Activated CD8-positive, alpha-beta memory T cell treated with anti-CD3 and anti-CD28 coated beads, Interleukin-2, amount 50 U/mL, for 24 hours (primary cell): ENCODE data around the gene SINHCAF.
"Not testable (repeated sequence)": the region's sequence is repeated elsewhere in the genome, so short reads cannot be mapped to it uniquely, and the experiment has no call there.

ENCODE experiments used
- DNase-seq: peaks from one replicate; pipeline ENCODE4 v3.0.0-alpha.2; 2020; ENCODE audit errors: extremely low read depth

The SINHCAF gene

DNA sequence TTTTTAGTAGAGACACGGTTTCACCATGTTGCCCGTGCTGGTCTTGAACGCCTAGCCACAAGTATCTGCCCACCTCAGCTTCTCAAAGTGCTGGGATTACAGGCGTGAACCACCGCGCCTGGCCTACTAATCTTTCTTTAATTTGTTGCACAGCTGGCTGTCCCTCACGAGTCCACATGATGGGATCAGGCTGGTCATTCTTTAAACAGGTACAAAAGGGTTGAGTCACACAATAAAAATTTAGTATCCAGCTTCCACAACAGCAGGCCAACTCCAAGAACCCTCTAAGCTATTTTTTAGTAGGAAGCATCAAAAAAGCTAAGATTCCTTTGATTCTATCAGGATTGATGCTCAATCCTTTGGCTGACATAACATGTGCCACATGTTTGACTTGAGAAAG is 17.8 kb downstream of the SINHCAF start:
- DNase-seq, result no peak

DNA sequence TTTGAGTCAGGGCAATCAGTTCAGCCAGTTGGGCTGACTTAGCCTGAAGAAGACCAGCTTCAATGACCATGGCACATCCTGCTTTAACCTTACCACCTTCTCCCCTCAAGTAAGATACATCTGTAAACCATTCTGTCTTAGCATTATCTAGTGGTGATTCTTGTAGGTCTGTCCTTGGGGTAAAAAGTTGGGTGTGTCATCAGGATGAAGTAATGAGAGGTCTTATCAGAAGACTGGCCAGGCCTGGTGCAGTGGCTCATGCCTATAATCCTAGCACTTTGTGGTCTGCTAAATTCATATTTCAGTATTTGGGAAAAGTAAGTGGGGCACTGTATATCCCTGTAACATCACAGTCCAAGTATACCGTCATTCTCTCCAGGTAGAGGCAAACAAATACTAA is 19.1 kb downstream of the SINHCAF start:
- DNase-seq, result no peak

- no peak for DNase-seq
These were observed 22.5 kb downstream of the SINHCAF start for GRCh38 chr12:31303466-31303865.

- DNase-seq, result no peak
These were observed 24.6 kb downstream of the SINHCAF start for GRCh38 chr12:31301311-31301710.

GRCh38 chr12:31300783-31301182 is 25.2 kb downstream of the SINHCAF start:
- DNase-seq, result no peak

GRCh38 chr12:31300341-31300740 is 25.6 kb downstream of the SINHCAF start:
- no peak for DNase-seq

- DNase-seq, result no peak
These were observed 27.0 kb downstream of the SINHCAF start for GRCh38 chr12:31298922-31299321.

- no peak for DNase-seq
These were observed 27.4 kb downstream of the SINHCAF start for GRCh38 chr12:31298515-31298910.

- DNase-seq, result no peak
These were observed 28.1 kb downstream of the SINHCAF start for GRCh38 chr12:31297572-31298514.

GRCh38 chr12:31289441-31289840 is 36.5 kb downstream of the SINHCAF start:
- no peak for DNase-seq

GRCh38 chr12:31288381-31288780 is 37.6 kb downstream of the SINHCAF start:
- DNase-seq, result no peak

- DNase-seq, result no peak
These were observed 45.8 kb downstream of the SINHCAF start for GRCh38 chr12:31280183-31280582.

DNA sequence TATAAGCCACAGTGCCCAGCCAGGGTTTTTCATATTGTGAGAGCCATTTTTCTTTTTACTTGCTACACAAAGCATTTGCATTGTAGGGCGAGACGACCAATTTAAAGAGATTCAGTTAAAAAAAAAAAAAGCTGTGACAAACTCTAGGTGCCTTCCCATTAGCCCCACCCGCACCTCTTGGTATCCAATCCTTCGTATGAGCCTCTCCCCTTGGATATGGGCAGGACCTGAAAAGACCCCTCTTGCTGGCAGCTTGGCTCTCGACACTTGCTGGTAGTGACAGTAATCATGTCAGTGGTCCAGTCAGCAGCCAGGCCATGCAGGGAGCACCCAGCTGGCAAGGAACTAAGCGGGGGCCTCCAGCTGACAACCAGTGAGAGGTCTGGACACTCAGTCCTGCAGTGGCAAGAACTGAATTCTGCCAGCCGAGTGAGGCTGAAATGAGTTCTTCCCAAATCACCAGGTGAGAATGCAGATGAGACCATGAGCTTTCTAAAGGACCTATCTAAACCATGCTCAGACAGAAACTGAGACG is 46.5 kb downstream of the SINHCAF start:
- DNase-seq, result no peak

DNA sequence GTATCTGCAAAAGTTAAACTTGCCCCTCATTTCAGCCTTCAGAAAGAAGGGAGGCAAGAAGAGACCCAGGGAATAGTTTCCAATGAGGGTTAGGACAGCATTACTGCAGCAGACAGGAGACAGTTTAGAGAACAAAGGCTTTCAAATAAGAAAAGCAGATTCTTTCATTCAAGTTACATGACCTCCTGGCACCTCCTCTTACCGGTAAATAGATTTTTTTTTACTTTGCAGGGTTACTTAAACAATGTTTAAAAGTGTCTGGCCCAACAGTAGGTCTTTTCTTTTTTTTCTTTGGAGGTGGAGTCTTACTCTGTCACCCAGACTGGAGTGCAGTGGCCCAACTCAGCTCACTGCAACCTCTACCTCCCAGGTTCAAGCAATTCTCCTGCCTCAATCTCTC is 47.1 kb downstream of the SINHCAF start:
- no peak for DNase-seq

DNA sequence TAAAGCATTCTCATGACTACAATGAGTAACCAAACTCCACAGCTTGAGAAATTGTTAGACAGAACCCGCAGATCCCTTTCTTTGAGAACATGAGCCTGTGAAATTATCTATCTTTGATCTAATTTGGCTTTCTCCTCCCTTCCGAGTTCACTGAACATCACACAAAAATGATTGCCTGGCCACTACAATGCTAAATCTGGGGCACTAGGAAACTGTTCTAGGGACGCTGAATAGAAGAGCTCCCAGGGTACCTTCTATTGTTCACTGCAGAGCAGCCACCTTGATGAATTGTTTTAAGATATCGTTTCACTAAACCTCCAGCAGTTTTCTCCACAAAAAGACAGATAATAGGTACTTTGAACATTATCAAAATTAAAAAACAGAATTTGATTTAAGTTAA is 47.5 kb downstream of the SINHCAF start:
- DNase-seq, result no peak

DNA sequence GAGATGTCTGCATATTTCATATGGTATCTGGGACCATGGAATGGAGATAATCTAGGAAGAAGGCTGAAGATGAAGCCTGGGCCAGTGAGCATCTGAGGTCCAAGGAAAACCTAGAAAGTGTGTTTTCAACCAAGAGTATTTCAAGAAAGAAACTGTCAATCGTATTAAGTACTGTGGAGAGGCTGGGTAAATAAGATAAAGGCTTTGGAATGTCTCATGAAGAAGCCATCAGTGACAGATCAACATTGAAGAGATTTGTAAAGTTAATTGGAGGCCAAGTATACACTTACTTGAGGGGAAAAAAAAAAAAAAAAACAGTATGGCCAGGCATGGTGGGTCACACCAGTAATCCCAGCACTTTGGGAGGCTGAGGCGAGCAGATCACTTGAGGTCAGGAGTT is 48.9 kb downstream of the SINHCAF start:
- no peak for DNase-seq

DNA sequence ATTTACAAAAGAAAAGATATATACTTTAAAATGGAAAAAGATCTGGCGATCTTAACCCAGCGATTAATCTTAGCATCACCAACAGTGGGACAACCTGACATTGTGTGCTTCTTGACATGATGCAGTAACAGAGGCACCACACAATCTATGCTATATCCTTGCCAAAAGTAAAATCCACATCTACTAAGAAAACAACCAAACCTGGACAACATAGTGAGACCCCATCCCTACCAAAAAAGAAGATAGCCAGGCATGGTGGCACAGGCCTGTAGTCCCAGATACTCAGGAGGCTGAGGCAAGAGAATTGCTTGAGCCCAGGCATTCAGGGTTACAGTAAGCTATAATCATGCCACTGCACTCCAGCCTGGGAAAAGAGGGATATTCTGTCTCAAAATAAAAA is 50.5 kb downstream of the SINHCAF start:
- no peak for DNase-seq

- no peak for DNase-seq
These were observed 51.2 kb downstream of the SINHCAF start for GRCh38 chr12:31274520-31275300.

GRCh38 chr12:31273794-31274193 is 52.2 kb downstream of the SINHCAF start:
- DNase-seq, result not testable (repeated sequence)

DNA sequence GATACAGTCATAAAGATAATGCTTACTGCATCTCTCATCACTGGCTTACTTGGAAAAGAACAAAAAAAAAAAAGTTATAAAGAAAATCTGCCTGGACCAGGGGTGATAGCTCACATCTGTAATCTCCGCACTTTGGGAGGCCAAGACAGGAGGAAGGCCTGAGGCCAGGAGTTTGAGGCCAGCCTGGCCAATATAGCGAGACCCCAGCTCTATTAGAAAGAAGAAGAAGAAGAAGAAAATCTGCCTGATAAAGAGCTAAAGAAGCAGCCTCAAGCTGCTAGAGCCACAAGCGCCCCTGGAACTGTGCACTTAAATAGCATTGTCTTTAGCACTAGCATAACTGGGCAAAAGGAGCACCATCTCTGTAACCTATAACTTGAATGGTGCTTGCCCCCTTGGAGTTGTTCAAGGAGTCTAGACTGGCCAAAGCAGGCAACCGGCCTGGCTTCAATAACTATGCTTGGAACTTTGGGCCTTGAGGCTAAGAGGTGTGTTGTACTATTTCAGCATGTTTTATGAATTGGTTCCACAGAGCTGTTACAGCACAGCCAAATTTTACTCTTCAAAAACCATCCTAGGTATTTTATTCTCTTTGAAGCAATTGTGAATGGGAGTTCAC is 53.2 kb downstream of the SINHCAF start:
- DNase-seq, result no peak

DNA sequence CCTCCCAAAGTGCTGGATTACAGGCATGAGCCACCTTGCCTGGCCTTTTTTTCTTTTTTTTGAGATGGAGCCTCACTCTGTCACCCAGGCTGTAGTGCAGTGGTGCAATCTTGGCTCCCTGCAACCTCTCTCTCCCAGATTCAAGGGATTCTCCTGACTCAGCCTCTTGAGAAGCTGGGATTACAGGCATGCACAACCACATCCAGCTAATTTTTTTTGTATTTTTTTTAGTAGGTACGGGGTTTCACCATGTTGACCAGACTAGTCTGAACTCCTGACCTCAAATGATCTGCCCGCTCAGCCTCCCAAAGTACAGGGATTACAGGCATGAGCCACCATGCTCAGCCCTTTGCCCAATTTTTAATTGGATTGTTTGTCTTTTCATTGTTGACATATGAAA is 58.0 kb downstream of the SINHCAF start:
- no peak for DNase-seq

- no peak for DNase-seq
These were observed 60.2 kb downstream of the SINHCAF start for GRCh38 chr12:31265722-31266121.
